Right atrium auricular region (tissue), 2 donors: ENCODE data around the gene SNX33. TPM values are rescaled to one million over a fixed set of nuclear protein-coding genes. Genes with fewer than 3 reads are reported as not detected.
"Not testable (repeated sequence)": the region's sequence is repeated elsewhere in the genome, so short reads cannot be mapped to it uniquely, and the experiment has no call there.

Experiments used
- DNase-seq: peaks from one replicate; pipeline ENCODE4 v3.0.0-alpha.2; 2019; ENCODE audit warnings: low spot score
- H3K27ac ChIP-seq, 2 donors: fragments of 200-600 bp; sonication (generic); 1 replicate in 1 of 2; 2 replicates in 1 of 2; pipeline ENCODE4 v1.5.1; 2016 to 2019
- H3K27me3 ChIP-seq, 2 donors: fragments of 200-600 bp; sonication (generic); one replicate each; pipeline versions ENCODE4 v1.5.1 to v1.6.0; 2017 to 2019
- H3K36me3 ChIP-seq: fragments of 200-600 bp; sonication (generic); one replicate; pipeline ENCODE4 v1.5.1; 2016
- H3K4me1 ChIP-seq, 2 donors: fragments of 200-600 bp; sonication (generic); one replicate each; pipeline versions ENCODE4 v1.5.1 to v1.6.0; 2017 to 2019
- H3K4me3 ChIP-seq, 2 donors: fragments of 200-600 bp; sonication (generic); 1 replicate in 1 of 2; 2 replicates in 1 of 2; pipeline ENCODE4 v1.5.1; 2017 to 2019; ENCODE audit warnings: mild to moderate bottlenecking in 1 of 2, moderate library complexity in 1 of 2
- H3K9me3 ChIP-seq, 2 donors: fragments of 200-600 bp; sonication (generic); one replicate each; pipeline ENCODE4 v1.5.1; 2019
- CTCF ChIP-seq, 2 donors: fragments of 200-600 bp; sonication (generic); IDR thresholded peaks; one replicate each; pipeline ENCODE4 v1.5.1; 2019; ENCODE audit warnings: antibody characterized with exemption in 2 of 2
- total RNA-seq, 2 donors: library from RNA; depleted of rRNA; stranded (reverse); fragments of >200 nt; gene quantifications; one replicate each; pipeline ENCODE4 v1.1.0, GENCODE V29; 2016

The SNX33 gene
- total RNA-seq, 2 donors from 2014 or later: 10.3 to 20.5 TPM

GRCh38 chr15:75688278-75688557 is 40.5 kb downstream of the SNX33 start:
- peaks cover 0 to 12% of the 10 kb centered on the region in 2 donors for H3K4me1 ChIP-seq
- no peak overlapping the region for H3K4me3 ChIP-seq
- H3K27me3 ChIP-seq: no peaks in the 10 kb centered on the region
- peaks cover 62% of the 10 kb centered on the region for H3K36me3 ChIP-seq
- no peak overlapping the region for H3K27ac ChIP-seq
- no peak for DNase-seq
- H3K9me3 ChIP-seq: no peaks in the 10 kb centered on the region
- TF ChIP-seq CTCF (IDR thresholded peaks at IDR 0.05): no peak

- Histone ChIP-seq H3K4me3 (no peak overlapping the region), H3K4me1 (peaks cover 0 to 13% of the 10 kb centered on the region in 2 donors), H3K9me3 (no peaks in the 10 kb centered on the region), H3K36me3 (peaks cover 60% of the 10 kb centered on the region), H3K27ac (no peak overlapping the region), H3K27me3 (no peaks in the 10 kb centered on the region)
- no peak for DNase-seq
- no peak for TF ChIP-seq CTCF (IDR thresholded peaks at IDR 0.05)
These were observed 41.1 kb downstream of the SNX33 start for GRCh38 chr15:75688831-75689230.

- H3K9me3 ChIP-seq, DNase-seq, H3K27me3 ChIP-seq, H3K27ac ChIP-seq, H3K4me3 ChIP-seq: not testable (repeated sequence)
- Histone ChIP-seq H3K36me3 (peaks cover 55% of the 10 kb centered on the region), H3K4me1 (peaks cover 0 to 14% of the 10 kb centered on the region in 2 donors)
These were observed 41.7 kb downstream of the SNX33 start for GRCh38 chr15:75689429-75689828.

GRCh38 chr15:75692311-75692710 is 44.6 kb downstream of the SNX33 start:
- H3K9me3 ChIP-seq, DNase-seq, H3K27ac ChIP-seq, H3K27me3 ChIP-seq, H3K4me3 ChIP-seq: not testable (repeated sequence)
- Histone ChIP-seq H3K4me1 (peaks cover 0 to 42% of the 10 kb centered on the region in 2 donors), H3K36me3 (peaks cover 41% of the 10 kb centered on the region)

- not testable (repeated sequence) for H3K27me3 ChIP-seq, H3K9me3 ChIP-seq, H3K4me3 ChIP-seq, DNase-seq
- Histone ChIP-seq H3K36me3 (peaks cover 34% of the 10 kb centered on the region), H3K4me1 (peaks cover 0 to 50% of the 10 kb centered on the region in 2 donors), H3K27ac (peak overlapping the region in 1 of 2 donors; percentile 82)
These were observed 45.3 kb downstream of the SNX33 start for GRCh38 chr15:75693028-75693427.

GRCh38 chr15:75693501-75694240 is 46.0 kb downstream of the SNX33 start:
- Histone ChIP-seq H3K36me3 (peaks cover 27% of the 10 kb centered on the region), H3K9me3 (no peaks in the 10 kb centered on the region), H3K4me1 (peaks cover 0 to 56% of the 10 kb centered on the region in 2 donors), H3K4me3 (no peak overlapping the region), H3K27ac (peak overlapping the region; percentile 75 to 82), H3K27me3 (no peaks in the 10 kb centered on the region)
- no peak for DNase-seq
- no peak for TF ChIP-seq CTCF (IDR thresholded peaks at IDR 0.05)

GRCh38 chr15:75694241-75695182 is 46.8 kb downstream of the SNX33 start:
- peak overlapping the region; percentile 75 to 82 for H3K27ac ChIP-seq
- DNase-seq: peak; percentile 91
- TF ChIP-seq CTCF (IDR thresholded peaks at IDR 0.05): peak; percentile 39 to 42
- H3K36me3 ChIP-seq: peaks cover 22% of the 10 kb centered on the region
- H3K4me1 ChIP-seq: peaks cover 0 to 64% of the 10 kb centered on the region in 2 donors
- H3K9me3 ChIP-seq: no peaks in the 10 kb centered on the region
- no peaks in the 10 kb centered on the region for H3K27me3 ChIP-seq
- H3K4me3 ChIP-seq: no peak overlapping the region
